ENCODE data around the gene B3GLCT.
"Not testable (repeated sequence)": the region's sequence is repeated elsewhere in the genome, so short reads cannot be mapped to it uniquely, and the experiment has no call there.

DNA sequence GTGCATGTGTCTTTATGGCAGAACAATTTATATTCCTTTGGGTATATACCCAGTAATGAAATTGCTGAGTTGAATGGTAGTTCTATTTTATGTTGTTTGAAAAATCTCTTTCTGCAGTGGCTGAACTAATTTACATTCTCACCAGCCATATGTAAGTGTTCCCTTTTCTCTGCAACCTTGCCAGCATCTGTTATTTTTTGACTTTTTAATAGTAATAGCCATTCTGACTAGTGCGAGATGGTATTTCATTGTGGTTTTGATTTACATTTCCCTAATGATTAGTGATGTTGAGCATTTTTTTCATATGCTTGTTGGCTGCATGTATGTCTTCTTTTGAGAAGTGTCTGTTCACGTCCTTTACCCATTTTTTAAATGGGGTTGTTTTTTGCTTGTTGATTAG, 17.1 kb downstream of the B3GLCT start:
- TF ChIP-seq, protein P1, sequence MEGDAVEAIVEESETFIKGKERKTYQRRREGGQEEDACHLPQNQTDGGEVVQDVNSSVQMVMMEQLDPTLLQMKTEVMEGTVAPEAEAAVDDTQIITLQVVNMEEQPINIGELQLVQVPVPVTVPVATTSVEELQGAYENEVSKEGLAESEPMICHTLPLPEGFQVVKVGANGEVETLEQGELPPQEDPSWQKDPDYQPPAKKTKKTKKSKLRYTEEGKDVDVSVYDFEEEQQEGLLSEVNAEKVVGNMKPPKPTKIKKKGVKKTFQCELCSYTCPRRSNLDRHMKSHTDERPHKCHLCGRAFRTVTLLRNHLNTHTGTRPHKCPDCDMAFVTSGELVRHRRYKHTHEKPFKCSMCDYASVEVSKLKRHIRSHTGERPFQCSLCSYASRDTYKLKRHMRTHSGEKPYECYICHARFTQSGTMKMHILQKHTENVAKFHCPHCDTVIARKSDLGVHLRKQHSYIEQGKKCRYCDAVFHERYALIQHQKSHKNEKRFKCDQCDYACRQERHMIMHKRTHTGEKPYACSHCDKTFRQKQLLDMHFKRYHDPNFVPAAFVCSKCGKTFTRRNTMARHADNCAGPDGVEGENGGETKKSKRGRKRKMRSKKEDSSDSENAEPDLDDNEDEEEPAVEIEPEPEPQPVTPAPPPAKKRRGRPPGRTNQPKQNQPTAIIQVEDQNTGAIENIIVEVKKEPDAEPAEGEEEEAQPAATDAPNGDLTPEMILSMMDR (IDR thresholded peaks at IDR 0.05; ENCODE audit: poor library complexity), result not testable (repeated sequence)
- not testable (repeated sequence) for TF ChIP-seq EZH2 (IDR thresholded peaks at IDR 0.05; ENCODE audit: borderline replicate concordance)

Data from hepatocyte (in vitro differentiated cells).